Heart left ventricle (tissue), 16 donors: ENCODE results near the gene ADAM23. TPM values are rescaled to one million over a fixed set of nuclear protein-coding genes. Genes with fewer than 3 reads are reported as not detected.

Source experiments
- ATAC-seq, 4 donors: fragments of 200-7000 bp; cut with Tn5 transposase; one replicate each; pipeline ENCODE4 v1.9.1; 2020 to 2022; ENCODE audit warnings: moderate library complexity in 4 of 4, mild to moderate bottlenecking in 3 of 4, moderate number of reproducible peaks in 1 of 4
- DNase-seq, 5 donors: peaks; one replicate each; pipeline ENCODE4 v3.0.0-alpha.2; 2020
- H3K27ac ChIP-seq, 12 donors: fragments of 200-600 bp; sonication (generic) in 4 of 12; one replicate each; pipeline versions ENCODE4 v1.5.0 to v1.8.0; 2016 to 2022; ENCODE audit warnings: mild to moderate bottlenecking in 2 of 12
- H3K27me3 ChIP-seq, 9 donors: fragments of 200-600 bp; sonication (generic) in 2 of 9; one replicate each; pipeline versions ENCODE4 v1.5.1 to v1.8.0; 2016 to 2022; ENCODE audit warnings: mild to moderate bottlenecking in 3 of 9
- H3K36me3 ChIP-seq, 9 donors: fragments of 200-600 bp; sonication (generic) in 2 of 9; one replicate each; pipeline versions ENCODE4 v1.5.0 to v1.8.0; 2018 to 2022; ENCODE audit warnings: mild to moderate bottlenecking in 2 of 9
- H3K4me1 ChIP-seq, 12 donors: fragments of 200-600 bp; sonication (generic) in 4 of 12; one replicate each; pipeline versions ENCODE4 v1.5.0 to v1.8.0; 2016 to 2022; ENCODE audit warnings: mild to moderate bottlenecking in 3 of 12
- H3K4me3 ChIP-seq, 12 donors: fragments of 200-600 bp; sonication (generic) in 4 of 12; one replicate each; pipeline versions ENCODE4 v1.5.0 to v1.8.0; 2017 to 2022; ENCODE audit warnings: mild to moderate bottlenecking in 9 of 12, moderate library complexity in 4 of 12
- H3K9me3 ChIP-seq, 12 donors: fragments of 200-600 bp; sonication (generic) in 4 of 12; one replicate each; pipeline versions ENCODE4 v1.5.0 to v1.8.0; 2016 to 2022; ENCODE audit warnings: mild to moderate bottlenecking in 1 of 12
- POLR2A ChIP-seq, 2 donors: fragments of 450-650 bp; IDR thresholded peaks; one replicate each; pipeline ENCODE4 v1.6.1; 2017; ENCODE audit warnings: antibody characterized with exemption in 2 of 2, mild to moderate bottlenecking in 2 of 2, moderate library complexity in 2 of 2
- WGBS, 4 donors: extraction: QIAGEN DNeasy Blood & Tissue Kit in 2 of 4; methylation state at CpG; one replicate each; pipeline versions ENCODE4 v1.1.5 to v1.1.7; 2013 to 2018; 5-methylcytosine and 5-hydroxymethylcytosine counted together
- intact Hi-C, 10 donors: fragments of 100-400 bp; cut with DNase I; formaldehyde crosslinking; loops; one replicate each; pipeline versions ENCODE4 v1.11.1 to v1.14.2; 2022
- polyA plus RNA-seq, 2 donors: library from polyadenylated mRNA; stranded (reverse); fragments of 200-250 nt; gene quantifications; one replicate each; pipeline ENCODE4 v1.2.3, GENCODE V29; 2013
- total RNA-seq, 9 donors: library from RNA; depleted of rRNA in 2 of 9; stranded (reverse); fragments of >200 nt in 2 of 9; fragmentation: NEBNext Ultra II Directional in 3 of 9; extraction: Animal tissue kit (Norgen Biotek cat#: 25700) in 3 of 9; gene quantifications; one replicate each; pipeline versions ENCODE4 v1.1.0 to v1.2.4, GENCODE V29; 2016 to 2023
- TF ChIP-seq, protein P1 (sequence below), 12 donors: fragments of 200-600 bp; sonication (generic) in 4 of 12; IDR thresholded peaks; one replicate each; pipeline versions ENCODE4 v1.5.0 to v1.8.0; 2018 to 2022; ENCODE audit warnings: antibody characterized with exemption in 12 of 12, mild to moderate bottlenecking in 5 of 12
- donor health status: ischemic (EF 13 %, LVEDD 7.1; RV severe dilation, severe dysfunction).
- donor health status: healthy with polysubstance abuse.
- donor health status: DM: no; HTN: yes; CAD: no.
- donor health status: DM: no; HTN: no; CAD: no.
- donor health status: ischemic (EF 25% LVEDD 6.9; RV normal size, moderate dysfunction).
- donor health status: ischemic (EF 25% LVEDD 5.7; RV mildly dilated, moderate dysfunction).
- donor health status: healthy.
- donor health status: DM: yes; HTN: yes; CAD: no.
- donor health status: ischemic (EF 35%, LVEDD 5.7; RV mildly dilated, moderate dysfunction).
- donor health status: nonischemic (EF 11% LVEDD 7.7; RV severe dilation, severe dysfunction).
- donor health status: DM: yes; HTN: yes; CAD: no.
- donor health status: PGD.
- donor health status: ischemic (EF 29% LVEDD 5.4; RV normal size, mild dysfunction).
- donor health status: nonischemic (EF 23%, LVEDD 6.1; RV moderate dilation, normal function).

The ADAM23 gene
- total and polyA plus RNA-seq, 11 donors, result 18.6 to 87.4 (median 57.9) TPM

DNA sequence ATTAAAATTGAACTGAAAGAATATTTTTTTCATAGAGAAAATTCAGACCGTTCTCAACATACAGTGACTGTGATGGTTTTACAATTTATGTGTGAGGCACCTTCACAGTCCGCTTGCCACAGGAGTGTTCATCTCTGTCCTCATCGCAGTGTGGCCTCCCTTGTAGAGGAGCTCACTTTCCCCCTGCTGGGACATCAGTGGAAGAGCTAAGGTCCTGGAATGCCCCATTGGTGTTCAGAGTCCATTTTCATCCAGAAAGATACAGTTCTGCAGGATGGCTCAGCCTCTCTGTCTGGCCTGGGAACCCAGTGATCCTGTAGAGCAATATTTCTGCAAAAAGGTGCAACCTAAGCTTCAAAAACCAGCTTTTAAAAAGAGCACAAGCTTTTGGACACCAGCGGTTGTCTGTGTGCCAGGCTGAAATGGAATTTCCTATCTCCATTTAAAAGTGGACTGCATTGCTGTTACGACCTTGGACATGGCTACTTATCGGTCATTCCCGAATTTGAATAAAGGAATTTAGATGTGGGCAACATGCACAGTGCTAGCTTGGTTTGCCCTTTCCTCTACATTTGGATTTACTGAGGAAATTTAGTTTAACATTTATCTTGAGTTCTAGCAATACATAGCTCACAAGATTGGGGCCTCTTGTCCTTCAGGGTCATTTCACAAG, 172.2 kb downstream of the ADAM23 start:
- peak; percentile 62 to 66 (median 62) for ATAC-seq
- Histone ChIP-seq H3K4me3 (no peak overlapping the region), H3K9me3 (no peaks in the 10 kb centered on the region), H3K27me3 (no peaks in the 10 kb centered on the region), H3K27ac (peak overlapping the region in 7 of 12 donors; percentile 8 to 85 (median 33)), H3K36me3 (peaks cover 0 to 4% (median 0%) of the 10 kb centered on the region in 9 donors), H3K4me1 (peaks cover 0 to 15% (median 0%) of the 10 kb centered on the region in 12 donors)
- 65 to 78% (median 69%) methylated on average over 7 of the region's 7 CpGs for WGBS, 4 donors
- DNase-seq, result no peak
- intact Hi-C loops, result no loop called here
- TF ChIP-seq, protein P1, sequence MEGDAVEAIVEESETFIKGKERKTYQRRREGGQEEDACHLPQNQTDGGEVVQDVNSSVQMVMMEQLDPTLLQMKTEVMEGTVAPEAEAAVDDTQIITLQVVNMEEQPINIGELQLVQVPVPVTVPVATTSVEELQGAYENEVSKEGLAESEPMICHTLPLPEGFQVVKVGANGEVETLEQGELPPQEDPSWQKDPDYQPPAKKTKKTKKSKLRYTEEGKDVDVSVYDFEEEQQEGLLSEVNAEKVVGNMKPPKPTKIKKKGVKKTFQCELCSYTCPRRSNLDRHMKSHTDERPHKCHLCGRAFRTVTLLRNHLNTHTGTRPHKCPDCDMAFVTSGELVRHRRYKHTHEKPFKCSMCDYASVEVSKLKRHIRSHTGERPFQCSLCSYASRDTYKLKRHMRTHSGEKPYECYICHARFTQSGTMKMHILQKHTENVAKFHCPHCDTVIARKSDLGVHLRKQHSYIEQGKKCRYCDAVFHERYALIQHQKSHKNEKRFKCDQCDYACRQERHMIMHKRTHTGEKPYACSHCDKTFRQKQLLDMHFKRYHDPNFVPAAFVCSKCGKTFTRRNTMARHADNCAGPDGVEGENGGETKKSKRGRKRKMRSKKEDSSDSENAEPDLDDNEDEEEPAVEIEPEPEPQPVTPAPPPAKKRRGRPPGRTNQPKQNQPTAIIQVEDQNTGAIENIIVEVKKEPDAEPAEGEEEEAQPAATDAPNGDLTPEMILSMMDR (IDR thresholded peaks at IDR 0.05), result no peak
- no peak for TF ChIP-seq POLR2A (IDR thresholded peaks at IDR 0.05)

DNA sequence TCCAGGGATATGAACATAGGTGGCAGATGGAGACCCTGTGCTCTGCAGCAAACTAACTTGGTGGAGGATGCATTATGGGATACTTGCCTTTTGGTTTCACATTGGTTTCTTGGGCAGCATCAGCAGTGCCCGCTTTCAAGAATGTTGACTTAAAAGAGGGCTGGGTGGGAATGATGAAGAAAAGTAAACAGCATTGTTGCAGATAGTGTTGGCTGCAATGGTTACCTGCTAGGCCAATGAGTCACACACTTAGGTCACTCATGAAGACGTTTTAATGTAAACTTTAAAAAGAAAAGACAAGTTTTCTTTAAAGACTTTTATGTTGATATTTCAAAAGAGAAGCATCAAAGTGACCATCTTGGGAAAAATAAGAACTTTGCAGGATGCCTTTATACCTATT, 172.8 kb downstream of the ADAM23 start:
- WGBS, 4 donors, result 80 to 86% (median 83%) methylated on average over 2 of the region's 2 CpGs
- no peak for DNase-seq
- H3K27me3 ChIP-seq, result no peaks in the 10 kb centered on the region
- peaks cover 0 to 15% (median 0%) of the 10 kb centered on the region in 12 donors for H3K4me1 ChIP-seq
- no peak for ATAC-seq
- peaks cover 0 to 4% (median 0%) of the 10 kb centered on the region in 9 donors for H3K36me3 ChIP-seq
- intact Hi-C loops, result no loop called here
- peak overlapping the region in 6 of 12 donors; percentile 19 to 85 (median 41) for H3K27ac ChIP-seq
- no peaks in the 10 kb centered on the region for H3K9me3 ChIP-seq
- no peak overlapping the region for H3K4me3 ChIP-seq
- TF ChIP-seq, protein P1 (IDR thresholded peaks at IDR 0.05), result no peak
- no peak for TF ChIP-seq POLR2A (IDR thresholded peaks at IDR 0.05)

DNA sequence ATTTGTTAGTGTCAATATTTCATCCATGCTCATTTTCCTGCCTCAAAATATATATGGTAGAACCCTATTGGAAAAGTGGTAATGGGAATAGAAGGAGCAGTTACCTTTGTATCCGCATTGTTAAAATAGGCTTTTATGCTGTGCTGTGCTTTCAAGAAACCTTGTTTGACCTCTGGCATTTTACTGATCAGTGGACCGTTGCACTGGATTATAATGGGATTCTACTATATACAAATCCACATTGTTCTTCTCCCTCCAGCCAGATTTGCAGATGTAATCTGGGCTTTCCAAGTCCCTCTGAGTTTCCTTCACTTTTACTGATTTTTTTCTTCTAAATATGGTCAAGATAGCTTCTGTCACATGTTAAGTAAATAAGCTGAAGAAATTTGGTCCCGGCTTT, 175.7 kb downstream of the ADAM23 start:
- H3K9me3 ChIP-seq, result no peaks in the 10 kb centered on the region
- H3K36me3 ChIP-seq, result no peaks in the 10 kb centered on the region
- H3K4me1 ChIP-seq, result peaks cover 0 to 15% (median 0%) of the 10 kb centered on the region in 12 donors
- no peak overlapping the region for H3K4me3 ChIP-seq
- TF ChIP-seq POLR2A (IDR thresholded peaks at IDR 0.05), result no peak
- TF ChIP-seq, protein P1 (IDR thresholded peaks at IDR 0.05), result no peak
- intact Hi-C loops, result no loop called here
- H3K27ac ChIP-seq, result no peak overlapping the region
- no peaks in the 10 kb centered on the region for H3K27me3 ChIP-seq
- ATAC-seq (no peak), DNase-seq (no peak)
- WGBS, 4 donors, result 53 to 72% (median 68%) methylated on average over 3 of the region's 3 CpGs

DNA sequence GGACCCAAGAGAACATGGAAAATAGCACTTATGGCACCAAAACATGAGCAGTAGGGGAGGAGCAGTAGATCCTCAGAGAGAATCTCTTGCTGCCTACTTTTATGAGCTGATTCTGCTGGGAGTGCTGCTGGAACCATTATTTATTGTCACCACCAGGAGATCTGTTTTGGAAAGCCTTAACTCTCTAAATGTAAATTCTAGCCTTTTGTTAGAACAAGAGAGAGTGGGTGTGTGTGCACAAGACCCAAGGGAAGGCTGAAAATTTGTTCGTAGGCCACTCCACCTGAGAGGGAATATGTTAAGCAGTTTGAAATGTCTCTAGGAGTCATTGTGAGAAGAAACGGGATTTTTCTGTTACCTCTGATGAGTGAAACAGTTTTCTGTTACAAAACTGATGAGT, 182.8 kb downstream of the ADAM23 start:
- Histone ChIP-seq H3K9me3 (no peaks in the 10 kb centered on the region), H3K27ac (no peak overlapping the region), H3K4me3 (no peak overlapping the region), H3K36me3 (no peaks in the 10 kb centered on the region), H3K4me1 (no peaks in the 10 kb centered on the region), H3K27me3 (peaks cover 0 to 19% (median 0%) of the 10 kb centered on the region in 9 donors)
- TF ChIP-seq POLR2A (IDR thresholded peaks at IDR 0.05), result no peak
- intact Hi-C loops, result no loop called here
- DNase-seq (no peak), ATAC-seq (no peak)
- 68 to 78% (median 72%) methylated on average over 2 of the region's 2 CpGs for WGBS, 4 donors

DNA sequence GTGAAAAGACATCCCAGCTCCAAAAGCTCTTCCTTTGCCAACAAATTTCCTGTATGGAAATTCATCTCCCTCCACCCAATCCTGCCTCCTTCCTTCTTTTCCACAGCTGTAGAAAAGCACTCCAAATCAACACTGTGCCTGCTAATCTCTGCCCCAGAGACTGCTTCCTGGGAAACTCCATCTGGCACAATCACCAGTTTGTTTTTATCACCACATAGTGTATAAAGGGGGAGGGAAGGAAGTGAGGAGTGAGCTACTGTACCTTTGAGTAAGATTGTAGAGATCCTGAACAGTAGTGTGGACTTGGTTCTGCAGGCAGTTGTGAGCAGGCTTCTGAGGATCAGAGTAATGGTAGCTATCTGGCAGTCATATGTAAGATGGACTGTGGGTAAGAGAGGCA, 184.3 kb downstream of the ADAM23 start:
- Histone ChIP-seq H3K4me3 (no peak overlapping the region), H3K36me3 (no peaks in the 10 kb centered on the region), H3K27me3 (peaks cover 0 to 19% (median 0%) of the 10 kb centered on the region in 9 donors), H3K9me3 (no peaks in the 10 kb centered on the region), H3K4me1 (no peaks in the 10 kb centered on the region), H3K27ac (no peak overlapping the region)
- no peak for TF ChIP-seq POLR2A (IDR thresholded peaks at IDR 0.05)
- TF ChIP-seq, protein P1 (IDR thresholded peaks at IDR 0.05), result no peak
- intact Hi-C loops, result no loop called here
- ATAC-seq (no peak), DNase-seq (no peak)
